AG08395 (cell line): ENCODE data around the gene OR8B3.
"Not testable (repeated sequence)": the region's sequence is repeated elsewhere in the genome, so short reads cannot be mapped to it uniquely, and the experiment has no call there.

Experiments used
- DNase-seq: peaks from one replicate; pipeline ENCODE4 v3.0.0; 2012; ENCODE audit warnings: mixed read lengths, low spot score

OR8B3 gene, protein sequence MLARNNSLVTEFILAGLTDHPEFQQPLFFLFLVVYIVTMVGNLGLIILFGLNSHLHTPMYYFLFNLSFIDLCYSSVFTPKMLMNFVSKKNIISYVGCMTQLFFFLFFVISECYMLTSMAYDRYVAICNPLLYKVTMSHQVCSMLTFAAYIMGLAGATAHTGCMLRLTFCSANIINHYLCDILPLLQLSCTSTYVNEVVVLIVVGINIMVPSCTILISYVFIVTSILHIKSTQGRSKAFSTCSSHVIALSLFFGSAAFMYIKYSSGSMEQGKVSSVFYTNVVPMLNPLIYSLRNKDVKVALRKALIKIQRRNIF

DNA sequence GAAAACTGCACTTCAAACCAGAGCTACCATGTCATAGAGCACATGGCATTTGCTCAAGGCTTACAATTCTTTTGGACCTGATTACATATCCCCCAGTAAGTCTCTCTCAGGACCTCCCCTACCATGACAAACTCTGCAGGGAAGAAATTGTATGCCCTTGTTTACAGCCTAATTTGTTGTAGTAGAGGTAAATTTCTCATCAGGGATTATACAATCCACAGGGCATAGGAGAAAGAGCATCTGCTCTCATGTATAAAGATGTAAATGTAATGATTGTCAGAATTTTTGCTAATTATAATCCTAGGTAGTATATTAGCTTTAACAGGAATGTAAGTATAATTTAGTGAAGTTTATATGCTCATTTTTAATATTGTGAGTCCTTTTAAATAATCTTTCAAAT, at the start of gene OR8B3:
TSS of gene OR8B3 (minus strand) at position 101 of the 400 bp plus-strand sequence. CDS start 1,673 bp downstream, outside the sequence.
- no peak for DNase-seq

DNA sequence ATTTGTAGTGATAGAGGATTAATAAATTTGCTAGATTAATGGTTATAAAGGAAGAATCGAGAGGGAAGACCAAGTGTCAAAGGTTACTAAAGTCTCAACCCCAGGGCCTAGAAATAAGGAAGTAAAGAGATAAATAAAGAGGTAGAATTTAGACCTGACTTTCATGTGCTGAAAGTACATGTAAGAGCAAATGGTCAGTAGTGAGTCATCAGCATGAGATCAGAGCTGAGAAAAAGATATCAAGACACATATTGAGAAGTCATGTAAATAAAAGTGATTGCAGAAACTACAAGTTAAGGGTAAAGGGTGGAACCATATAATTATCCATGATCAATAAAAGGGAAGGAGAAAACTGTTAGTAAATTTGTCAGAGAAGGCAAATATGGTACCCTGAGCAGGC, 48.1 kb upstream of the OR8B3 start:
- no peak for DNase-seq

DNA sequence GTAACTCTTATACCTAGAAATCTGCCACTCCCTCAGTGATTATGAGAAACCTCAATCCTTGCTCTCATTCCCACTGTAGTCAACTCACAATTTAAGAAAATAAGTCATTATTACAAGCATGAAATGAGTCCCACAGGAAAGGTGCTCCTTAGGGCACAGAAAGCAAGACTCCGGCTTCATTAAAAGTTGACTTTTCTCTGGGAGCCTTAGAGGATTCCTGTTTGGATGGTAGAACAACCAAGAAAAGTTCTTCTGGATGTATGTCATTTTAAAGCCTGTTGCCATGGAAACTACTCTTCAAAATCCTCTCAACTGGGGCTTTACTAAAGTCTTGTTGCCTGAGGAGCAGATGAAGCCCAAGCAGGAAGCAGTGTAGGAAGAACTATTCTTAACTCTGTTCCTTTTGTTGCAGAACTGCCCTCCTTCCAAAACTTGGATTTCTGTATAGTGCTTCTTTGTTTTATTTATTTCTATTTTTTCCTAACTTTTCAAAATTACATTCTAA, 46.9 kb upstream of the OR8B3 start, which contains the start of gene OR8B8:
TSS of gene OR8B8 (minus strand) at position 51 of the 505 bp plus-strand sequence. CDS start 4,611 bp downstream, outside the sequence.
- no peak for DNase-seq

DNA sequence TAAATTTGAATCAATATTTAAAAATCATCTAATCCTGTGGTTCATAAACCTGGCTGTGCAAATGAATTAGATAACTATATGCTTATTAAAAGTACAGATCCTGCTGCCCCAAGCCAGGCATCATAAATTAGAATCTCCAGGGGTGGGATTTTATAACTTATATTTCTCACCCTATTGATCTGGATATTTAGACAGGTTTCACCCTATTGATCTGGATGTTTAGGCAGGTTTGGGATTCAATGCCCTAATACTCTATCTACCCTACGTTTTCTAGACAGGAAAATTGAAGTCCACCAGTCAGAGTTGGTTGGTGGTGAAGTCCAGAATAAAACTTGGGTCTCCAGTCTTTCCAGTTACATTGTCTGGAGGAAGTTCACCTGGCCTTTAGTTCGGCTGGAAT, 44.0 kb upstream of the OR8B3 start:
- DNase-seq: no peak

DNA sequence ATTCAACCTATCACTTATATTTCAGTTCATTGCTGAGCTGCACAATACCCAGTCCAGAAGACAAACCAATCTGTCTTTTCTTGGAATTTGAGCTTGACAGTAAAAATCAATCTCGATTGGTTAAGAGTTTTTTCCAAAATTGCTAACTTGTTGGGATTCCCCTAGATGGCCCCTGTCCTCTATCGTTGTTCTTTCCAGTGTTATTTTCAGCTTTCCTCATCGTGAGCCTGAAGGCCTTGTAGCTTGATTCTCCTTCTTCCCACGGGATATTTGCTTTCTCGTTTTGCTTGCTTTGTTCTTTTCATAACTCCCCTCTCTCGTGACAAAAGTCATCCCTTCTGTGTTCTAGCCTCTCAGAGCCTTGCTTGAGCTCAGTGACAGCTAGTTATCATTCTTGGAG, 43.6 kb upstream of the OR8B3 start:
- DNase-seq: no peak

DNA sequence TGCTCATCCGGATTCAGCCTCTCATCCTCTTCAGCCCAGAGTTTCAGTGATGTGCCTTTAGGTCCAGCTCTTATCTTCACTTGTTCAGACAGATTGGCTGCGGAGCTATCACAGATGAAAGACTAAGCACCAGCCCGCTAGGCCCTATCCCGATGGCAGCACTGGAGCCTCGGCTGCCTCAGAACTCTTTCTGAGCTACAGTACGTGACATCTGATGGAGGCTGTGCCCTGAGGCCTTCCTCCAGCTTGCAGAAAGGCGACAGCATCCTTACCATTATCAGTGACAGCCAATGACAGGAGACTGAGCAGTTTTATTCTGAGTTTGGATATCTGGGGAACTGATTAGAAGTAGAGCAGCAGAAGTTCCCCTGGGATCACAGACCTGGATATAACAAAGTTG, 42.7 kb upstream of the OR8B3 start:
- DNase-seq: no peak

DNA sequence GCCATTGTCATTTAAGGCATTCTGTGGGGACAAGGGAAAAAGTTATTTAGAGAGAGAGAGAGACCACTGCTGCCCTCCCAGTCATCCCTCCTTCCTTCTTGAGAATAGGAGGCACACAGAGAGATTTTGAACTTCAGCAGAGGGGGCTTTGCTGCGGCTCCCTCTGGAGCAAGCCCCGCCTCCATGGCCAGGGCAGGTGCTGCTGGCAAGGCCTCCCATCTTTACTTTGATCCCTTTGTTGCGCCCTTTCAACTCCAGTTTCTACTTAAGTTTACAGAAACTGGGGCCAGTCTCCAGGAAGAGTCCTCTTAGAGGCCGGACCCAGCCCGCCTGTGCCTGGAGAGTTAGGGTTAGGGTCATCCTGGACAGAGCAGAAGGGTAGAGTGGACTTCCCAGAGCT, 42.3 kb upstream of the OR8B3 start:
- no peak for DNase-seq

DNA sequence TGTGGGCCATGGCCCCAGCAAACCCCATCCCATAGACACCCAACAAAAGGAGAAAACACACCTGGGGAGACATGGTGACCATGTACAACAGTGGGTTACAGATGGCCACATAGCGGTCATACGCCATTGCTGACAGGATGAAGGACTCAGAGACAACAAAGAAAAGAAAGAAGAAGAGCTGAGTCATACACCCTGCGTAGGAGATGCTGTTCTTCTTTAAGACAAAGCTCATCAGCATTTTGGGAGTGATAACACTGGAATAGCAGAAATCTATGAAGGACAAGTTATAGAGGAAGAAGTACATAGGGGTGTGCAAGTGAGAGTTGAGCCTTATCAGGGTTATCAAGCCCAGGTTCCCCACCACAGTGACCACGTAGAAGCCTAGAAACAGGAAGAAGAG, 41.8 kb upstream of the OR8B3 start:
- DNase-seq: no peak

DNA sequence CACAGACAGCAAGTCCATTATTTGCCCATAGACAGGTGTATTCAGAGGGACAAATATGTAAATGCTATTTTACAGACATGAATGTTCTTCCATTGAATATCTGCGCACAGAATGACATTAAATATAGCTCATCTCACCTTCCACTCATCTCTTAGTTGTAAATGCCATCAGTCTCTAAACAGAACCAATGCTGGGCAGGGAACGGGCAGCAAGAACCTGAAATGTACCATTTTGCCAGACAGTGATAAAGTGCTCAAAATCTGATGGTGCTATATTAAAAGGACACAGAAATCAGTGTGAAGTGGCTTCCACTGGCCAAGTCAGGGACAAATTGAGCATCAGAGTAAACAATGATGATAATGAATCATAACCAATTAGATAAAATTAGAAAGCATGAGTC, 35.9 kb upstream of the OR8B3 start:
- DNase-seq: no peak

DNA sequence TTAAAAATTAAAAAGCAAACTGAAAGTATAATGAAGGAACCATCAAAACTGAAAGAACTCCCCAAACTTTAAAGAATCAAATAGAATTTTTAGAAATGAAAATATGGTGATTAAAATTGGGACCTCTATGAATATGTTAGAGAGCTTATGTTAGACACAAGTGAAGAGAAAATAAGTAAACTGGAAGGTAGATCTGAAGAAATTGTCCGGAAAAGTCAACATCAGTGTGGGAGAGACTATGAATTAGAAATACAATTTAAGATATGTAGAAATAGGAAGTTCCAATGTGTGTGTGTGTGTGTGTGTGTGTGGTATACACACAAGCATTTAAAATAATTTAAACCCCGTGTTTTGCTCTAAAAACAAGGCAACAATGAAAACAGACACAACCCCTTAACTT, 30.8 kb upstream of the OR8B3 start:
- DNase-seq: no peak

DNA sequence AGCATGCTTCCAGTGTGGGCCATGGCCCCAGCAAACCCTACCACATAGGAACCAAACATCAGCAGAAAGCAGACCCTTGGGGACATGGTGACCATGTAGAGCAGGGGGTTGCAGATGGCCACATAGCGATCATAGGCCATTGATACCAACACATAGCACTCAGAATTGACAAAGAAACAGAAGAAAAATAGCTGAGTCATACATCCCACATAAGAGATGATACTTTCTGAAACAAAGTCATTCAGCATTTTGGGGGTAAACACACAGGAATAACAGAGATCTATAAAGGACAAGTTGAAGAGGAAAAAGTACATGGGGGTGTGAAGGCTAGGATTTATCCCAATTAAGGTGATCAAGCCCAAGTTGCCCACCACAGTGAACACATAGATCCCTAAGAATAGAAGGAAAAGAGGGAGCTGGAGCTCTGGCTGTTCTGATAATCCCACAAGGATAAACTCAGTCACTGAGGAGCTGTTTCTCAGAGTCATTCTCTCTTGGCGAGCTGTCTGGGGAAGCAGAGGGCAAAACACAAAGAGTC, 25.6 kb upstream of the OR8B3 start, which contains the start of gene OR8B4:
TSS of gene OR8B4 (minus strand) at position 488 of the 538 bp plus-strand sequence. CDS start at position 488, 0 bp downstream.
- no peak for DNase-seq

DNA sequence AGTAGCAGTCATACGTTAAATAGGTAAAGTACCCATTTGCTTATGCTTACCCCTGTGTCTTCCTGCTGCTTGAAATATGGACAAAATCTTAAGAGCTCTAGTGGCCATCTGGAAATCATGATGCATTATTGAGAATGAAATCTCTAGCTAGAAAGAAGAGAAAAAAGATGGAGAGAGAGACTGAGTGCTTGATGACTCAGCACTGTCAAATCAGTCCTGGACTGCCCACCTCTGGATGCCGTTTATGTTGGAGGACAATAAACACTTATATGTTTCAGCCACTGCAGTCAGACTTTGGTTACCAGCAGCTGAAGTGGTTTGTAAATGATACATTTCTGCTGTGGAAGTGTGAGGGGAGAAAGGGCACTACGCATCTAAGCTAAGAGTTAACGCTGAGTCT, 22.2 kb upstream of the OR8B3 start:
- no peak for DNase-seq

DNA sequence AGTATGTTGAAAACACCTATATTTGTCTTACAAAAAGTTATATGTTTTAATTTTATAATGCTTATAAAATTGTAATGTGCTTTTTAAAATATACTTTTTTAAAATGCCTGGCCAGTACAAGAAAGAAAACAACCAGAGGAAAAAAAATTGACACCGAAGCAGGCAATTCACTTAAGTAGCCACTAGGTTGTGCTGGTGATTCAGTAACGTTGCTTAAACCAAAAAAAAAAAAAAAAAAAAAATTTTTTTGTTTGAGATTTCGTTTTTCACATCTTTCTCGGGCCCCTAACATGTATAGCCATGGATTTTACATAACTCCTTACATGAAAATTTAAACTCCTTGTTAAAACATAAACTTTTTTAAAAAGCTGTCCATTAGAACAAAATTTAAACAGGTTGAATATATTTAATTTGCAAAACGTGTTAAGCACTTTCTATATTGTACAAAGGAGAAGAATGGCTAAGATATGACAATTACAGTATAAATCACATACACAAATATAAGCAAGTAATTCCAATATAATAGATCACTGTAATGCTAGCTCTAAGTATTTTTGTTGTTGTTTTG, 16.6 kb upstream of the OR8B3 start:
- DNase-seq: no peak

DNA sequence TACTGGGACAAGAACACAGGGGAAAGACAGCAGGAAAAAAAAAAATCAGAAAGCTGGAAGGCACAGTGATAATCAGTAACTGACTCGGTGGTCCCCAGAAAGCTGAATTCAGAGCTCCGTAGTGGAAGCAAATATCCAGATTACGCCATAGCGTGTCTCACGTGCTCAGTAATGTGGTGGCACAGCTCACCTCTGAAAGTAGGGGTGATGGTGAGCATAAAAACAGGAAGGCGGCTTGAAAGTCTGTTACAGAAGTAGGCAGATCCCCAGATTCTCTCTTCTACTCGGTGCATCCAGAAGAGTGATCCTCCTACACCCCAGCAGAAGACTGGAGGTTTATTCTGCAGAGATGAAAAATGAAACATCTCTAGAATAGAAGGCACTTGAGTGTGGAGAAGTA, 11.1 kb upstream of the OR8B3 start:
- DNase-seq: no peak

DNA sequence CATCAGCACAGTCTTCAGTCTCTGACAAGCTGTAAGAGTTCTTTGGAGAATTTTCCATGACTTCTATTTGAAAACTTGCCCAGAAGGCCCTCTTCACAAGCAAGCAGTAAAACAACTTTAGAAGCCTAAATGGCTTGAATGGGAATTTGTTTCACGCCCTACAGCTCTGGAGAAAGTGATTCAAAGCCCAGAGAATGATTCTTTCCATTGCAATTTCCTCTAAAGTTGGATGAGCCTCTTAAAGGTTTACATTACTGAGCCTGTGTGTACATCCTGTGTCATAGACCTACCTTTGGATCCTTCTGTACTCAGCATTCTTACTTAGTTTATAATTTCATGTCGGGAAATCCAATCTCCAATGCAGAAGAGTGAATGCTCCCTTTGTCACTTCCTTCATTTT, 6.8 kb upstream of the OR8B3 start:
- no peak for DNase-seq

DNA sequence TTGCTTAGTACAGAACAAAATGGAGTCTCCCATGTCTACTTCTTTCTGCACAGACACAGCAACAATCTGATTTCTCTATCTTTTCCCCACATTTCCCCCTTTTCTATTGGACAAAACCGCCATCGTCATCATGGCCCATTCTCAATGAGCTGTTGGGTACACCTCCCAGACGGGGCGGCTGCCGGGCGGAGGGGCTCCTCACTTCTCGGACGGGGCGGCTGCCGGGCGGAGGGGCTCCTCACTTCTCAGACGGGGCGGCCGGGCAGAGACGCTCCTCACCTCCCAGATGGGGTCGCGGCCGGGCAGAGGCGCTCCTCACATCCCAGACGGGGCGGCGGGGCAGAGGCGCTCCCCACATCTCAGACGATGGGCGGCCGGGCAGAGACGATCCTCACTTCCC, 4.4 kb upstream of the OR8B3 start:
- not testable (repeated sequence) for DNase-seq

DNA sequence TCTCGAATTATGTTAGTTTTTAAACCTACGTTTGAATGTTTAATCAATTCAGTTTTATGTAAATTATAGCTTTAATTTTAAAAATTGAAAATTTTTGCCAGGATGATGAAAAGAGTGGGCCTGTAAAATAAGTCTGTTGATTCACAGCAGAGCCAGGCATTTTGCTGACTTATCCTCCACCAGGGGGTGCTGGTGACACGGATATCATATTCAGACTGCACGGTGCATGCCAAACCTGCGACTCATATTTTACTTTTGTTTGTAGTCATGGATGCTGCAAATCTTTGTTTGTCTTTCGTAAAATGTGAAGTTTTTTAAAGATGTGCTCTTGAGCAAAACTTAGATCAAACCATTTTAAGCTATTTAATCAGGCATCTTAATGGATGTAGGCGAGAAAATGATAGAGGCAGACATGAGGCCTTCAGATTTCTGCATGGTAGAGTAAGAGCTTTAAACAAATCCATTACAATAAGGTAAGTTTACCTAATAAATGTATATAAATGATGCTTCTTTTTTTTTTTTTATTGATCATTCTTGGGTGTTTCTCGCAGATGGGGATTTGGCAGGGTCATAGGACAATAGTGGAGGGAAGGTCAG, 3.6 kb upstream of the OR8B3 start:
- DNase-seq: peak; percentile 74

DNA sequence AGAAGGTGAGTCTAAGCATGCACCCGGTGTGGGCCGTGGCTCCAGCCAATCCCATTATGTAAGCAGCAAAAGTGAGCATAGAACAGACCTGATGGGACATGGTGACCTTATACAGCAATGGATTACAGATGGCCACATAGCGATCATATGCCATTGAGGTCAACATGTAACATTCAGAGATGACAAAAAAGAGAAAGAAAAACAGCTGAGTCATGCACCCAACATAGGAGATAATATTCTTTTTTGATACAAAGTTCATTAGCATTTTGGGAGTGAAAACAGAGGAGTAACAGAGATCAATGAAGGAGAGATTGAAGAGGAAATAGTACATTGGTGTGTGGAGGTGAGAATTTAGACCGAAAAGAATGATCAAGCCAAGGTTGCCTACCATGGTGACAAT, 2.0 kb downstream of the OR8B3 start:
- DNase-seq: not testable (repeated sequence)

DNA sequence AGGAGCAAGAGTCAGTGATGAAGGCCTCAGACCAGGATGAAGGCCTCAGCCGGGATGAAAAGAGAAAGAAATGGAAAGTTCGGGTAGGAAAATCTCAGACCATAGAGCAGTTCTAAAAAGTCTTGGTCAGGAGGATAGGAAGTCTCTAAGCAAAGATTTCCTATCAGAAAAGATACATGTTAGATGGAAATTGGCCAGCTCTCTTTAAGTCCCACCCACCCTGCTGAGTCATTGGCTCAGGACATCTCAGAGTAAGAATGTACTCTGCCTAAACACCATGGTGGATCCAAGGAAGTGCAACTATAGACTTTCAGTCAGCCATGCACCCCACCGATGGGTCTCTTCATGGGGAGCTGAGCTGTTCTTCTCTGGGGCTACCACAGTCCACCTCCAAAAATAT, 4.4 kb downstream of the OR8B3 start:
- no peak for DNase-seq

DNA sequence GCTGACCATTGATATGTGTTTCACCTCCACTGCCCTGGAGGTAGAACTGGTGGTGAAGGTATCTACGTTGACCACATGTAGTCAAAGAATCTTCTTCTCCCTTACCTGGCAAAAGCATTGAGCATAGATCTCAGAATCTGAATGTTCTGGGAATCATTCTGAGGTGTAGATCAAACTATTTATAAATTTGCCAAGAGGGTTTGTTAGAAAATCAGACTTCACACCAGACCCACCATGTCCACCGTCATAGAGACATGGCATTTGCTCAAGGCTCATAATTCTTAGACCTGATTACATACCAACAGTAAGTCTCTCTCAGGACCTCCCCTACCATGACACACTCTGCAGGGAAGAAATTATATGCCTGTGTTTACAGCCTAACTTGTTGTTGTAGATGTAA, 14.4 kb downstream of the OR8B3 start, which contains the start of gene OR8B2:
TSS of gene OR8B2 (minus strand) at position 101 of the 400 bp plus-strand sequence. CDS start 1,156 bp downstream, outside the sequence.
- DNase-seq: no peak

DNA sequence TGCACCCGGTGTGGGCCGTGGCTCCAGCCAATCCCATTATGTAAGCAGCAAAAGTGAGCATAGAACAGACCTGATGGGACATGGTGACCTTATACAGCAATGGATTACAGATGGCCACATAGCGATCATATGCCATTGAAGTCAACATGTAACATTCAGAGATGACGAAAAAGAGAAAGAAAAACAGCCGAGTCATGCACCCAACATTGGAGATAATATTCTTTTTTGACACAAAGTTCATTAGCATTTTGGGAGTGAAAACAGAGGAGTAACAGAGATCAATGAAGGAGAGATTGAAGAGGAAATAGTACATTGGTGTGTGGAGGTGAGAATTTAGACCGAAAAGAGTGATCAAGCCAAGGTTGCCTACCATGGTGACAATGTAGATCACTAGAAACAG, 16.0 kb downstream of the OR8B3 start:
- not testable (repeated sequence) for DNase-seq

DNA sequence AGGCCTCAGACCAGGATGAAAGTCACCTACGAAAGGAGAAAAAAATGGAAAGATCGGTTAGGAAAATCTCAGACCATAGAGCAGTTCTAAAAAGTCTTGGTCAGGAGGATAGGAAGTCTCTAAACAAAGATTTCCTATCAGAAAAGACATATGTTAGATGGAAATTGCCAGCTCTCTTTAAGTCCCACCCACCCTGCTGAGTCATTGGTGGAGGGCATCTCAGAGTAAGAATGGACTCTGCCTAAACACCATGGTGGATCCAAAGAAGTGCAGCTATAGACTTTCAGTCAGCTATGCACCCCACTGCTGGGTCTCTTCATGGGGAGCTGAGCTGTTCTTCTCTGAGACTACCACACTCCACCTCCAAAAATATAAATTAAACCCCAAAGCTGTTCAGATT, 18.2 kb downstream of the OR8B3 start:
- no peak for DNase-seq

DNA sequence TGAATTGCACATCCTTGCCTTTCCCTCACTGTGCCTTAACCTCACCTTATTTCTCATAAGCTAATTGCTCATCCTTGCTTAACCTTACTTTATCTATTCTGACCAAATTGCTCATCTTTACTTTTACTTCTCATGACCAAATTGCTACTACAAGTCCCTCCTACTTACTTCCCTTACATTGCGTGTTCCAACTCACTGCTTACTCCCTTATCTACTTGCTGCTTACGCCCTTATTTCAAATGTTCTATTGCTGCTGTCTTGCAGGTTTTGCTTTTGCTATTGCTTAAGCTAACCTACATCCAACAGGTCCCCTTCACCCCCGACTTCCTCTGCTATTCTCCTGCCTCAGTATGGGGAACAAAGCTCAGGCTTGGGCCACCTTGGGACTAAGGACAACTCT, 22.5 kb downstream of the OR8B3 start:
- DNase-seq: no peak
